ENCODE data around the gene TBC1D16. TPM values are rescaled to one million over a fixed set of nuclear protein-coding genes. Genes with fewer than 3 reads are reported as not detected.

Gene TBC1D16
- total RNA-seq, 1 donor: 14.0 TPM

DNA sequence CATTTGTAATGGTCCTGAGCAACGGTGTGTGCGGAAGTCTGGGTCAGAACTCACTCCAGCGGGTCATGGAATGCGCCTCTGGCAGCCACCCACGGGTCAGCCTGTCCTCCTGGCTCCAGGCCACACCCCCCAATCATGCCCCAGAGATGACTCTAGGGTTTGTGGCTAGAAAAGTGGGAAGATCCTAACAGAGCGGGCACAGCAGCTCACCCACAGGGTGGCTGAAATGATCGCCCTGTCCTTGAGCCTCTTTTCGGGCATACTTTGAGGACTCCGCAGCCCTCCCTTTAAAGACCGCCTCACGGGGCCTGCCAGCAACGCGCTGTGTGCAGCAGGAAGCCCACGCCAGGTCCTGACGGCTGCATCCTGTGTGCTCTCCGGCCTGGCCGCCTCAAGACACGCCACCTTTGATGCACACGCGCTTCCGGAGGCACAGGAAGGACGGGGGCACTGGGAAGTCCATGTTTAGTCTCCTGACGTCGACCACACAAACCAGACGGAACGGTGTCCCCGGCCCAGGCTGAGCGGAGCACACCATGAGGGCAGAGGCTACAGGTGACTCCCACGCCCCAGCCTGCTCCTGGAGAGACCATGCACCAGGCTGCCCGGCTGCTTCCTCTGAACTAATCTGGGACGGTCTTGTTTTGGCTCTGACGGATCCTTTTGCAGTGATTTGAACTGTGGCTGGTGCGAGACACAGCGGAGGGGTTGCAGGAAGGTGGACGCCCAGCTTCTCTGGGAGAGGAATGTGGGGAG is 92.9 kb downstream of the TBC1D16 start:
- peak in 2 of 3 donors; percentile 88 to 96 for DNase-seq (ENCODE audit: low read depth in 2 of 3, low spot score in 2 of 3)

- DNase-seq (ENCODE audit: low read depth in 2 of 3, low spot score in 2 of 3): no peak
Measured at GRCh38 chr17:79942011-79942405, 93.7 kb downstream of the TBC1D16 start.

GRCh38 chr17:79941088-79942010 is 94.3 kb downstream of the TBC1D16 start:
- no peak for DNase-seq (ENCODE audit: low read depth in 2 of 3, low spot score in 2 of 3)

GRCh38 chr17:79940459-79941087 is 95.1 kb downstream of the TBC1D16 start:
- DNase-seq (ENCODE audit: low read depth in 2 of 3, low spot score in 2 of 3): no peak

DNA sequence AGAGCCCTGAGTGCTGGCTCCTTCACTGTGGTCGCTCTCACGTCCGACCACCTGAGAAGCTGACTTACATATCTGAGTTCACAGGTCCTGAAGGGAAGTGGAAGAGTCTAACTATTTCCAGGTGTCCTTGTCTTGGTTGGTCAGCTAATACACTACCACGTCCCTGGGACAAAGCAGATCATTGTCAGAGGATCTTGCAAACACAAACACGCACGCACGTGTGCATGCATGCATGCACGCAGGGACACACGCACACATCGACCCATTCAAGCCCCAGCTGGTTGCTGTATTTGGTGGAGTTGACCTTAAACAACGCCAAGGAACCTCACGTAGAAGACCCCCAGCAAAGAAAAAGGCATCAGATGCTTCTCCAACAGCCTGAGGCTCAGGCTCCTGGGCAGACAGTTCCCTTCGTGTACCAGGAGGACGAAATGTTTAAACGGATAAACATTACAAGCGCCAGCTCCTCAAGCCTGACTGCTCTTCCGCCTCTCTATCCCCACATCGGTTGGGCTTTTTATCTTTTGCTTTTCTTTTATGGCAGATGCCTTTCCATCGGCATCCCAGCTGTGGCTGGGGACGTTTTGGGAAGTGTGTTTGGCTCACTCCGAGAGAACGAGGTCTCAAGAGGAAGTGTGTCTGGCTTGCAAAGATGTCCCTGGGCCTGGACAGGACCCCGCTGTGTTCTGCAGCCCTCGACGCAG is 95.8 kb downstream of the TBC1D16 start:
- DNase-seq (ENCODE audit: low read depth in 2 of 3, low spot score in 2 of 3): no peak

- DNase-seq (ENCODE audit: low read depth in 2 of 3, low spot score in 2 of 3): no peak
Measured at GRCh38 chr17:79939094-79939435, 96.6 kb downstream of the TBC1D16 start.

GRCh38 chr17:79938336-79939093 is 97.2 kb downstream of the TBC1D16 start:
- DNase-seq (ENCODE audit: low read depth in 2 of 3, low spot score in 2 of 3): no peak

DNA sequence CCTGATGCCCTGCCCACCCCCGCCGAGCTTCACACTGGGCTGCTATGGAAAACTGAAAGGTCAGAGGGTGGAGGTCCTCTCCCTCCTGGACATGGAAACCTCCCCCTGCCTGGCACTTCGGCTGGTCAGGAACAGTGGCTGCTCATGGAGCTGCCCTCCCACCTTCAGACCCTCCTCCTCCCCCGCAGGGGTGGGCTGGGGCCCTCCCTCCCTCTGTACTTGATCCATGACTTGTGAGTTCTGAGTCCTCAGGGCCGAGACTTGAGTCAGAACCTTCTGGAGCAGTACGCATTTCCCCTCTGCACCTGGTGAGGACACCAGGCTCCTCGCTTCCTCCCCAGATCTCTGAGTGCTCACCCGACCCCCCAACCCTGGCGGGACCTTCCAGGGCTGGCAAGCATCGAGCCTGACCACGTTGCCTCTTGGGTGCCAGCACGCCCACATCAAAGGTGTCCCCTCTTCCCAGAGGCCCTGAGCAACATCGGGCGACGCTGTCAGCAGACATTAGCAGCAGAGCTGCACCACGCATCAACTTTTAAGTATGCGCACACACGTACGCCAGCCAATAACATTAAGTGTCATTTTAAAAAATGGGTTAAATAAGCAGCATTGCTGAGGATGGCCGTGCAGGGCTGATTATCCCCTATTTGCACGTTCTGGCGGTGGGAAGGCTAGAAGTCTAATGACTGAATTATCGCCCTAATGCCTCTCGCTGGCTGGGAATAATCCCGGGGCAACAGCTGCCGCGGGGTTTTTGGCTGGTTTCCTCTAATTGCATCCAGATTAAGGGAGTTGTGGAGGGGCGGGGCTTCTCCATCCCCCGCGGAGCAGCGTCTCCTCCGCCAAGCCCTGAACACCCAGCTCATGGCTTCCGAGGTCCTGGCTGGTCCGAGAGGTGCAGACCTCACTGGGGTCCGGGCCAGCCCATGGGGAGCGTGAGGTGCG is 98.0 kb downstream of the TBC1D16 start:
- no peak for DNase-seq (ENCODE audit: low read depth in 2 of 3, low spot score in 2 of 3)

GRCh38 chr17:79936641-79937381 is 98.9 kb downstream of the TBC1D16 start:
- DNase-seq (ENCODE audit: low read depth in 2 of 3, low spot score in 2 of 3): no peak

DNA sequence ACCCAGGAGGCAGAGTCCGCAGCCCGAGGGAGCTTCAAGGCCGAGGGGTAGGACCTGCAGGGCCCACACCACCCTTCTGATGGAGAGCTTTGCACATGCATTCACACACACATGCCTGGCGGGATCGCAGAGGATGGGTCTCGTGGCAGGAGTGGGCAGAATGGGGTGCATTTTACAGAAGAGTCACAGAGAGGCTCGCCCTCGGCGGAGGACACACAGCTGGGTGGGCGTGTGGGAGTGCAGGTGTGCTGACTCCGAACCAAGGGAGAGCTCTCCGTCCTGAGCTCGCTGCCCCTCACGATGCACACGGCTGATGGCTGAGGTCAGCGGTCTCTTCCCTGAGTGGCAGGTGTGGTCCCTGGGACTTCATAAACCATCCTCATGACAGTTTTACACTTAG is 99.6 kb downstream of the TBC1D16 start:
- DNase-seq (ENCODE audit: low read depth in 2 of 3, low spot score in 2 of 3): no peak

- DNase-seq (ENCODE audit: low read depth in 2 of 3, low spot score in 2 of 3): no peak
Measured at GRCh38 chr17:79935197-79935885, 100.3 kb downstream of the TBC1D16 start.

GRCh38 chr17:79934653-79934970 is 101.1 kb downstream of the TBC1D16 start:
- DNase-seq (ENCODE audit: low read depth in 2 of 3, low spot score in 2 of 3): no peak

DNA sequence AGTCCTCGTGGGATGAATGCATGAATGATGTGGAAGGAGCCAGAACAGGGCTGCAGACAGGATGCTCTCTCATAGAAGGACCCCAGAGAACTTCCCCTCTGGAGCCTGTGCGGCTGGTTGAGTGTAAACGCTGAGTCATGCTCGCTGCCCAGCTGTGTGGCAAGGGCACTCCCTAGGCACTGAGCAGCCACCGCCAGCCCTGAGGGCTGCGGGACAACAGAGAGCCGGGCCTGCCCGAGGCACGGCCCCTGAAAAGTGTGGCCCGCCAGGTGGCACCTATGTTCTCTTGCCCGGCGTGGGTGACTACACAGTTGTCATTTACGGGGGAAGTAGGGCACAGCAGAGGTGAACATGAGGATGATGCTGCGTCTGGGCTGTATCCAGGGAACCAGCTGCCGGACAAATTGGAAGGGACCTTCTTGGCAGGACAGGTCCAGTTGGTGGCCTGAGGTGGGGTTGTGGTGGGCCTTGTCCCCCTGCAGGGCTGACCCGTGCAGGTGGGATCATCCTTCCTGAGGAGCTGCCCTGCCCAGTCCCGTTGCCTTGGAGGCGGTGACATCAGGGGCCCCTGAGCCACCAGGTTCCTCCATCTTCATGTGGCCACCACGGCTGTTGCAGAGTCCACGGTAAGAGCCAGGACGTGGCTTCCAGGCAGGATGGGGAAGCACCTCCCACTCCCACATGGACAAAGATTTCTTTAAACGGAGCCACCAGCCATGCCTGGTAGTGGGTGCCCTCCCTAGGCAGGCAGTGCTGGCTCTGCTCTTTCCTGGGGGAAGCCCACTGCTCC is 101.6 kb downstream of the TBC1D16 start:
- peak in 2 of 3 donors; percentile 87 to 93 for DNase-seq (ENCODE audit: low read depth in 2 of 3, low spot score in 2 of 3)

- no peak for DNase-seq (ENCODE audit: low read depth in 2 of 3, low spot score in 2 of 3)
Measured at GRCh38 chr17:79932451-79933306, 103.0 kb downstream of the TBC1D16 start.

DNA sequence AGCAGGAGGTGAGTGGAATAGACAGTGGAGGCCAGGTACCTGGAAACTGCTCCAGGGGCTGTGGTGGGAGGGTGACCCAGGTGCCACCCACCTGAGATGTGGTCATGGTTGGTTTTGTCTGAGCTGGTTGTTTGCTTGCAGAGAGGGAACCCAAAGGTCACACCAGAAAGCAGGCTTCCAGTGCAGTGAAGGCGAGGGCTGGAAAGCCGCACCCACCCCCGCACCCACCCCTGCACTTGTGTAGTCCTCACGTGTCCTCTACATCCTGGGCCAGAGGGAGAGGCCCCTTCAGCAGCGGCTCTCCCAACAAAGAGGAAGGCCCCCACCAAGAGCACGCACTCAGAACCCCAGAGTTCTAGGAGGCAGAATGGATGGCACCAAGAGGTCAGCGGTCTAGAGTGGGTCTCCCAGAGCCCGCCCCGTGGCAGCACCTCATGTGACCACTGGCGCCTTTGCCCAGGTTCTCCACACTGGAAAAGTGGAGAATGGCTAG is 103.8 kb downstream of the TBC1D16 start:
- no peak for DNase-seq (ENCODE audit: low read depth in 2 of 3, low spot score in 2 of 3)

Data from hematopoietic multipotent progenitor cell (in vitro differentiated cells).